Suprapubic skin (tissue), 4 donors: Measurements from ENCODE around the gene KY. TPM values are rescaled to one million over a fixed set of nuclear protein-coding genes. Genes with fewer than 3 reads are reported as not detected.

Experiments
- DNase-seq, 2 donors: peaks; one replicate each; pipeline ENCODE4 v3.0.0-alpha.2; 2019; ENCODE audit warnings: low spot score in 2 of 2
- H3K27ac ChIP-seq: fragments of 200-600 bp; sonication (generic); one replicate; pipeline ENCODE4 v1.5.1; 2019
- H3K27me3 ChIP-seq: fragments of 200-600 bp; sonication (generic); one replicate; pipeline ENCODE4 v1.5.1; 2019
- H3K36me3 ChIP-seq: fragments of 200-600 bp; sonication (generic); one replicate; pipeline ENCODE4 v1.5.1; 2019
- H3K4me1 ChIP-seq: fragments of 200-600 bp; sonication (generic); one replicate; pipeline ENCODE4 v1.5.1; 2019
- H3K4me3 ChIP-seq: fragments of 200-600 bp; sonication (generic); one replicate; pipeline ENCODE4 v1.5.1; 2019; ENCODE audit warnings: mild to moderate bottlenecking
- H3K9me3 ChIP-seq: fragments of 200-600 bp; sonication (generic); one replicate; pipeline ENCODE4 v1.5.1; 2019
- CTCF ChIP-seq, 2 donors: fragments of 200-600 bp in 1 of 2; fragments of 450-650 bp in 1 of 2; sonication (generic) in 1 of 2; IDR thresholded peaks; one replicate each; pipeline ENCODE4 v1.5.1; 2016 to 2019; ENCODE audit warnings: antibody characterized with exemption in 2 of 2, mild to moderate bottlenecking in 1 of 2, moderate library complexity in 1 of 2
- EP300 ChIP-seq: sonication (generic); formaldehyde crosslinking; IDR thresholded peaks from one replicate; pipeline ENCODE4 v1.6.1; 2017; ENCODE audit warnings: antibody characterized with exemption
- POLR2A ChIP-seq, 2 donors: fragments of 450-650 bp; IDR thresholded peaks; one replicate each; pipeline ENCODE4 v1.6.1; 2017; ENCODE audit warnings: antibody characterized with exemption in 2 of 2, mild to moderate bottlenecking in 2 of 2, moderate library complexity in 2 of 2
- POLR2AphosphoS5 ChIP-seq, 3 donors: sonication (generic); formaldehyde crosslinking; IDR thresholded peaks; one replicate each; pipeline ENCODE4 v1.6.1; 2017; ENCODE audit warnings: antibody characterized with exemption in 3 of 3
- WGBS: methylation state at CpG from one replicate; pipeline ENCODE4 v1.1.5; 2018; 5-methylcytosine and 5-hydroxymethylcytosine counted together
- total RNA-seq, 4 donors: library from RNA; depleted of rRNA; stranded (reverse); fragments of >200 nt; gene quantifications; one replicate each; pipeline ENCODE4 v1.1.0, GENCODE V29; 2016

KY gene
- total RNA-seq, 4 donors from 2014 or later: 41.9 to 99.8 (median 53.9) TPM

DNA sequence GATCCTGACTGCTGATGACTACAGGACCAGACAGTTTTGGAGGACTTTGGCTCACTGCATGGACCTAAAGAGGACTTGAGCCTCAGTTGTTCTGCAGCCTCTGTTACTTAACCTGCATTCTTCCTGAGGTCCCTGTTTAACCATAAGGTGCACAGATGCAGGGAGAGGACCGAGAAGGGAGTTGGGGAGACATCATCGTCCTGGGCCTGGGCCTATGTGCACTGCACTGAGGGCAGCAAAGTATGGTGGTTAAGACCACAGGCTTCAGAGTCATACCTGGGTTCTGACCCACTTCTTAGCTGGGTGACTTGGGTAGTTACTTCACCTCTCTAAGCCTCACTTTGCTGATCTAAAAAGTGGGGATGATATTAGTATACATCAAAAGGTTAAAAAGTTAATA lies 21.9 kb downstream of the KY start:
- Histone ChIP-seq H3K4me3 (no peak overlapping the region), H3K36me3 (peaks cover 4% of the 10 kb centered on the region), H3K27ac (no peak overlapping the region), H3K9me3 (no peaks in the 10 kb centered on the region), H3K27me3 (no peaks in the 10 kb centered on the region), H3K4me1 (no peaks in the 10 kb centered on the region)
- 92% methylated on average over 2 of the region's 2 CpGs for WGBS
- DNase-seq: no peak
- TF ChIP-seq POLR2AphosphoS5 (IDR thresholded peaks at IDR 0.05): no peak
- TF ChIP-seq POLR2A (IDR thresholded peaks at IDR 0.05): no peak
- TF ChIP-seq CTCF (IDR thresholded peaks at IDR 0.05): no peak
- no peak for TF ChIP-seq EP300

DNA sequence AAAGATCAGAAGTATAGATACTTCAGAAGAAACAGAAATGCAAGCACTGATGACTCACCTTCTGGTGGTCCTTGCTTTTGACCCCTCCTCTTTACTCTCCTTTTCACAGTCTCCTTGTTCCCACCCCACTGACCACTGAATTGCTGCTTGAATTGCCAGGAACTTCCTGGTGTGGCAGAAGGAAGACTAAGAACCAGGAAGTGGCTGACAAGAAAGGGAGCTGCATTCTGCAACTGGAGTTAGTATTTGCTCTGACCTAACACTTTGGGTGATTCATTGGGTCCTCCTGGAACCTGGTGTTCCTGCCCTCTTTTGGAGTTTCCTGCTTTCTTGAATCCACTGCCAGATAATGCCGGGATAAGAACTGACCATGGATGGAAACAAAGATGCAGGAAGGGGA lies 23.0 kb downstream of the KY start:
- no peak for DNase-seq
- no peak overlapping the region for H3K4me3 ChIP-seq
- no peak for TF ChIP-seq CTCF (IDR thresholded peaks at IDR 0.05)
- no peak for TF ChIP-seq POLR2AphosphoS5 (IDR thresholded peaks at IDR 0.05)
- TF ChIP-seq POLR2A (IDR thresholded peaks at IDR 0.05): no peak
- no peak for TF ChIP-seq EP300
- H3K27ac ChIP-seq: no peak overlapping the region
- no peaks in the 10 kb centered on the region for H3K9me3 ChIP-seq
- H3K27me3 ChIP-seq: no peaks in the 10 kb centered on the region
- peaks cover 4% of the 10 kb centered on the region for H3K36me3 ChIP-seq
- WGBS: 83% methylated on average over 1 of the region's 1 CpG
- H3K4me1 ChIP-seq: no peaks in the 10 kb centered on the region

DNA sequence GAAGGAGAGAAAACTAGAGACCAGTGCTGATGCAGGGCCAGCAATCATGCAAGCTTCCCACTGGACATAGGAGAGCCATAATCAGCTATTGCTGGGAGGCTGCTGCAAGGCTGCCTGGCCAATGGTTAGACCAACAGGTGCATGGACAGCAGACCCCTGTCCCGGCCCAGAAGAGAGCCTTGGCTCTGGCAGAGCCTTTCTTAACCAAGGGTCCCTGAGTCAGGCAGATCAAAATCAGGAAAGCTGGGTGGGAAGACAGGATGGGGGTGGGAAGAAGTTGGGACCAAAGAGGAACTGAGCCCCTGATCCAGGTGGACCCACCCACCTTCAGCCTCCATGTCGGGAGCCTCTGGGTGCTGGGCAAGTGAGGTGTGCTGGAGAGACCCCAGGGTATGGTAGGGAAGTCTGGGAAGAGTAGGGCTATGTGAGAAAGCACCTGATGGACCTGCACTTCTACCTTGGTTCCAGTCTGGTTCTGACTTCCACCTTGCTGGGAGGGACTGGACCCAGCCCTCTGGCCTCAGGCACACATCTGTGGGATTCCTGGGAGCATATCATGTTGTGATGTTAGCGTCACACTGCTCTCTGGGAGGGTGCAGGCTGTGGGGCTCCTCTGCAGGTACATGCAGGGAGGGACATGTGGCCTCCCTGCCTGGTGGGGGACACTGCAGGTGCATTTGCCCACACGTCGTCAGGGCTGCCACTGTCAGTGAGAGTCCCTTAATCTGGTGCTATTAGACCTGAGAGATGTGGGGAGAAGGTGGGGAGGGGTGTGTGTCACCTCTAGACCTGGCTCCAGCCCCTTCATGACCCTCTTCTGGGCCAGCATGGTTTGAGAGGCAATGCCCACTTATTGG lies 24.7 kb downstream of the KY start:
- H3K4me1 ChIP-seq: no peaks in the 10 kb centered on the region
- H3K9me3 ChIP-seq: no peaks in the 10 kb centered on the region
- no peaks in the 10 kb centered on the region for H3K27me3 ChIP-seq
- 91% methylated on average over 4 of the region's 5 CpGs for WGBS
- H3K27ac ChIP-seq: no peak overlapping the region
- no peak overlapping the region for H3K4me3 ChIP-seq
- TF ChIP-seq EP300: no peak
- TF ChIP-seq POLR2A (IDR thresholded peaks at IDR 0.05): no peak
- no peak for TF ChIP-seq CTCF (IDR thresholded peaks at IDR 0.05)
- TF ChIP-seq POLR2AphosphoS5 (IDR thresholded peaks at IDR 0.05): no peak
- H3K36me3 ChIP-seq: peaks cover 4% of the 10 kb centered on the region
- DNase-seq: peak in 1 of 2 donors; percentile 20

DNA sequence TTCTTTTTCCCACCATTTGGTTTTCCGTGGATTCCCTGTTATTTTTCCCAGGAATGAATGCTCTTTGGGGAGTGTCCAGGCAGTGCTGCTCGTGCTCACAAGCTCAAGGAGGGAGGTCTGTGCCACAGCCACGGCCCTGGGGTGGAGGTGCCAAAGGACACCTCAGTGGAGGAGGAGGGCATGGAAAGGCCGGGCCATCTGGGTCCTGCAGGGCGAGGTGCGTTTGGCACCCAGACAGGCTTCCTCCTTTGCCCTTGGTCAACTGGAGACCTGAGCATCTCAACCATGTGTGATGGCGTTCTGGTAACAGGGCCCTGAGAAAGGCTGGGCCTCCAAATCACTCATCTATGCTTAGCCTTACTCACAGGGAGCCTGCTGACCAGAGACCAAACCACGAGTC lies 25.4 kb downstream of the KY start:
- Histone ChIP-seq H3K27ac (no peak overlapping the region), H3K4me1 (no peaks in the 10 kb centered on the region), H3K27me3 (no peaks in the 10 kb centered on the region), H3K36me3 (peaks cover 4% of the 10 kb centered on the region), H3K4me3 (no peak overlapping the region), H3K9me3 (no peaks in the 10 kb centered on the region)
- WGBS: 83% methylated on average over 7 of the region's 8 CpGs
- TF ChIP-seq POLR2A (IDR thresholded peaks at IDR 0.05): no peak
- no peak for TF ChIP-seq EP300
- no peak for TF ChIP-seq CTCF (IDR thresholded peaks at IDR 0.05)
- no peak for TF ChIP-seq POLR2AphosphoS5 (IDR thresholded peaks at IDR 0.05)
- peak in 1 of 2 donors; percentile 44 for DNase-seq

DNA sequence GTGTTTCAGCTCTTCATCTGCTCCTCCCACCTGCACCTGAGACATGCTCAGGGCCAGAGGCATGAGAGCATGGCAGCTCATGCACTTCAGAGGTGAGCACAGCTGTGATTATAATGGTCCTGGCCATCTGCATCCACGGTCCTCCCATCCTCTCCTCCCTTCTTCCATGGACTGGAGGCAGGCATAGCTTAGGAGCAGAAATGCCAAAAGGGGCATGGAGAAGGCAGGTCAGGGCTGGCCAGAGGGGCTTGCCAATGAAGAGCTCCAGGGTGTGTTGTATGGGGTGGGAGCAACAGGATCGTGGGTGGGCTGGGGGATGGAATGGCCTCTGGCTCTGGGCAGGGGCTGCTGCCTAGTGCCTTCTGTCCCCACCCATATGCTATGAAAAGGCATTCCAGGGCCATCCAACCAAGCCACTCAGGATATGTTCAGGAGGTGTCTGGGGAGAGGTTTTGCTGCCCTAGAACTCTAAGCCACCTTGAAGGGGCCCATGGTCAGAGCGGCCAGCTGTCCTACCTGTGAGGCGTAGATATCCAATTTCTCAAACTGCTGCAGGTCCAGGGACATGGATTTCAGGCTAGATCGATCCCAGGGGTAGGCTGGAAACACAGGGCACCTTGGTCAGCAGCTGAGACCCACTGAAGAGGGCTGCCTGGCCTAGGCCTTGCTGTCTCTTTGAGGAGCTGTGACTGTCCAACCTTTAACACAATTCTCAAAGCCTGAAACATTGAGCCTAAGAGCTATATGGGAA lies 26.1 kb downstream of the KY start:
- 89% methylated on average over 4 of the region's 5 CpGs for WGBS

More for the DNA sequence above, 26.1 kb downstream of the KY start:
- Histone ChIP-seq H3K4me1 (no peaks in the 10 kb centered on the region), H3K27me3 (no peaks in the 10 kb centered on the region), H3K9me3 (no peaks in the 10 kb centered on the region), H3K4me3 (no peak overlapping the region), H3K27ac (no peak overlapping the region), H3K36me3 (peaks cover 11% of the 10 kb centered on the region)
- TF ChIP-seq CTCF (IDR thresholded peaks at IDR 0.05): no peak
- no peak for TF ChIP-seq EP300
- TF ChIP-seq POLR2A (IDR thresholded peaks at IDR 0.05): no peak
- no peak for TF ChIP-seq POLR2AphosphoS5 (IDR thresholded peaks at IDR 0.05)
- DNase-seq: peak in 1 of 2 donors; percentile 35
